ENCODE data around the gene FFAR4.
"Not testable (repeated sequence)": the region's sequence is repeated elsewhere in the genome, so short reads cannot be mapped to it uniquely, and the experiment has no call there.

FFAR4 gene

GRCh38 chr10:93566435-93567276 is at the start of gene FFAR4:
TSS of gene FFAR4 (plus strand) at chr10:93566665. CDS start at chr10:93566721, 56 bp downstream.
- DNase-seq = peak in 36 of 42 donors; percentile 8 to 63 (median 35)

GRCh38 chr10:93518531-93518930 is 47.9 kb upstream of the FFAR4 start:
- intact Hi-C loops (cut with DNase I) = no loop called here
- no peak for DNase-seq

More at GRCh38 chr10:93566435-93567276, at the start of gene FFAR4:
- intact Hi-C loops (cut with DNase I) = no loop called here

GRCh38 chr10:93535293-93535692 is 31.2 kb upstream of the FFAR4 start:
- no peak for DNase-seq
- intact Hi-C loops (cut with DNase I) = no loop called here

DNA sequence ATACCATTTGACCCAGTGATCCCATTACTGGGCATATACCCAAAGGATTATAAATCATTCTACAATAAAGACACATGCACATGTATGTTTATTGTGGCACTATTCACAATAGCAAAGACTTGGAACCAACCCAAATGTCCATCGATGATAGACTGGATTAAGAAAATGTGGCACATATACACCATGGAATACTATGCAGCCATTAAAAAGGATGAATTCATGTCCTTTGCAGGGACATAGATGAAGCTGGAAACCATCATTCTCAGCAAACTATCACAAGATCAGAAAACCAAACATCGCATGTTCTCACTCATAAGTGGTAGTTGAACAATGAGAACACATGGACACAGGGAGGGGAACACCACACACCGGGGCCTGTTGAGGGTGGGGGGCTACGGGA is 25.6 kb upstream of the FFAR4 start:
- DNase-seq; intact Hi-C loops (cut with DNase I): not testable (repeated sequence)

DNA sequence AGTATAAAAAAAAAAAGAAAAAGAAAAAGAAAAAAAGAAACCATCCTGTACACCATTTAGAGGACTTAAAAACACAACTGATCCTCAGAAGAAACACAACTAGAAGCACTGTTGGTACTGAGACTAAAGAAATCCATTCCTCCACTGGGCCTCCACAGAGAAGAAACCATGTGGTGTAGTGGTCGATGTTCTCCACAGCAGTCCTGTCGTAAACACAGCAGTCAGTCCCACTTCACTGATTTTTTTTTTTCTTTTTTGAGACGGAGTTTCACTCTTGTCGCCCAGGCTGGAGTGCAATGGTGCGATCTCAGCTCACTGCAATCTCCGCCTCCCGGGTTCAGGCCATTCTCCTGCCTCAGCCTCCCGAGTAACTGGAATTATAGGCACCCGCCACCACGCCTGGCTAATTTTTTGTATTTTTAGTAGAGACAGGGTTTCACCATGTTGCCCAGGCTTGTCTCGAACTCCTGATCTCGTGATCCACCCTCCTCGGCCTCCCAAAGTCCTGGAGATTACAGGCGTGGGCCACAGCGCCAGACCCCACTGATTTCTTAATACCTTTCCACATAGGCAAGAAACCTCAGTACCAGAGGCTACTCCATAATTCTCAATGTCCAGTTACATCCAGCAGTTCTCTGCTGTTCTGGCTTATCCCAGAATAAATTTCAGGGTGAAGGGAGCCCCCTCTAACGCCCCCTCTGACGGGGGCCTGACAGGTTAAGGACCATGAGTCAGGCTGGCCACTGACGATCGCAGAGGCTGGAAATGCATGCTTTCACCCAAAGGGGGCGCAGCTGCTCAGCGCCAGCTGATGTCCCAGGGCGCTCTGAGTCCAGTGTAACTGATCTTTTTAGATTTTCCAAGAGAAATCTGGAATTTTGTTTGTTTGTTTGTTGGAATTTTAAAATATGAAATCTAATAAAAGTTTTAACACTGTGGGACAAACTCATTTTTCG is 24.8 kb upstream of the FFAR4 start:
- intact Hi-C loops (cut with DNase I) = no loop called here
- peak in 21 of 42 donors; percentile 6 to 62 (median 19) for DNase-seq

DNA sequence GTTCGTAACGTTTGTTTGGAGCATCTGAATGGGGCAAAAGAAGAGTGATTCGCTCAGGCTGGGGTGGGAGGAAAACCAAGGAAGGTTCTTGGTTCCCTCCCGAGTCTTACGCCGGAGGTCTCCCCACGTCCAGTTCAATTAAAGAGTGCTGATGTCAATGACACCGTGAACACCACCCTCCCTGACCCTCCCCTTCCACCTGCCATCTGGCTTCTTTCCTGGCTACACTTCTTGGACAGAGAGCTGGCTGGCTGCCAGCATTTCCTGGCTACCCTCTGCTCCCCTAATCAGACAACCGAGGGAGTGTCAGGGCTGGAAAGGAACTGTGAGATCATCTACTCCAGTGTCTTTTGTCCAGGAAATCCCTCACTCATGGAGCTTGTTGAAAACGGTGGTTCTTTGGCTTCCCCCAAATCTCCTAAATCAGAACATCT is 24.1 kb upstream of the FFAR4 start:
- intact Hi-C loops (cut with DNase I) = no loop called here
- no peak for DNase-seq

- intact Hi-C loops (cut with DNase I); DNase-seq: not testable (repeated sequence)
Observed at GRCh38 chr10:93546995-93547394, 19.5 kb upstream of the FFAR4 start.

DNA sequence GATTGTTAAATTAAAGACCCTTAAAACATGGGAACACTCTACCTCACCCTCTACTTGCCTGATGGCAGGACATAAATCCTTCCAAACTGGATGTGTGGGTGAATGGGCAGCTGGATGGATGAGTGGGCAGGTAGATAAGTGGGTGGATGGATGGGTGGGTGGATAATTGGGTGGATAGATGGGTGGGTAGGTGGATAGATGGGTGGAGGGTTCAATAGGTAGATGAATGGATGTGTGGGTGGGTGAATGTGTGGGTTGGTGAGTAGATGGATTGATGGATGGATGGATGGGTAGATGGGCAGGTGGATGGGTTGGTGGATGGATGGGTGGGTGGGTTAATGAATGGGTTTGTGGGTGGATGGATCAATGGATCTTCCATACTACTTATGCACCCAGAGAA is 18.9 kb upstream of the FFAR4 start:
- DNase-seq = no peak
- intact Hi-C loops (cut with DNase I) = no loop called here

GRCh38 chr10:93548376-93549071 is 17.9 kb upstream of the FFAR4 start:
- no peak for DNase-seq
- intact Hi-C loops (cut with DNase I) = no loop called here

DNA sequence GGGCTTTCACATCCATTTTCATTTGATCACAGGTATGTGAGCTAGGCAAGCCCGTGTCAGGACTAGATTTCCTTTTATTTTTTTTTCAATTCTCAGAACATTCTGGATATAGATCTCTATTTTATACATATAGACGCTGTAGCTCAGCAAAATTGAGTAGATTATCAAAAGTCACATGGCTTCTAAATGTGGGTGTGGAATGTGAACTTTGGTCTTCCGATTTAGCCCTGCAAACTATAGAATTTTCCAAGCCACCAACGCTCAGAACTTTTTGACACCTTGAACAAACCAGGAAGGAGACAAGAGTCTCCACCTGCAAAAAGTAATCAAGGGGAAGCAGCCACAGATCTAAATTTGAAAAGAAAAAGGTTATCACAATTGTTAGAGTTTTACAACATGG is 15.9 kb upstream of the FFAR4 start:
- intact Hi-C loops (cut with DNase I) = loop anchor here (10.0 kb wide), 1 partner anchor 114 kb away; no protein-coding TSS in a partner anchor

DNA sequence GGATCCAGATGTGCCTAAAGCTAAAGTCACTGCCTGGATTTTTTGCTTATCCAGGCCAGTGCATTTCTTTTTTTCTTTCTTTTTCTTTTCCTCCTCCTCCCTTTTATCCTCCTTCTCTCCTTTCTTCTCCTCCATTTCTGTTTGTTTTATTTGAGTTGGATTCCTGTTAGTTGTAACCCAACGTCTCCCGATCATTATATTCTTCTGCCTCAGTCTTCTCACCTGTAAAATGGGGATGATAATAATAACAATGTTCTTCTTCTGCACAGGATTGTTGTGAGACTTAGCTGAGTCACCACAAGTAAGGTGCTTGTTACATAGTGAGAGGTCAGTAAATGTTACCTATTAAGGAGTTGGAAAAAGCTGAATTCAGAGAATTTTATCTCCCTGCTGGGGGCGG is 13.7 kb upstream of the FFAR4 start:
- DNase-seq = no peak
- intact Hi-C loops (cut with DNase I) = loop anchor here (10.0 kb wide), 1 partner anchor 112 kb away; no protein-coding TSS in a partner anchor

More for the DNA sequence above, 15.9 kb upstream of the FFAR4 start:
- DNase-seq = no peak

GRCh38 chr10:93553482-93554315 is 12.8 kb upstream of the FFAR4 start:
- DNase-seq = no peak
- intact Hi-C loops (cut with DNase I) = loop anchor here (10.0 kb wide), 1 partner anchor 111 kb away; no protein-coding TSS in a partner anchor

- no peak for DNase-seq
Observed at GRCh38 chr10:93554316-93554663, 12.2 kb upstream of the FFAR4 start.

GRCh38 chr10:93554760-93555432 is 11.6 kb upstream of the FFAR4 start:
- intact Hi-C loops (cut with DNase I) = loop anchor here (10.0 kb wide), 1 partner anchor 110 kb away; no protein-coding TSS in a partner anchor

More at GRCh38 chr10:93554316-93554663, 12.2 kb upstream of the FFAR4 start:
- intact Hi-C loops (cut with DNase I) = loop anchor here (10.0 kb wide), 1 partner anchor 111 kb away; no protein-coding TSS in a partner anchor

GRCh38 chr10:93559490-93559889 is 7.0 kb upstream of the FFAR4 start:
- intact Hi-C loops (cut with DNase I) = loop anchor here (10.0 kb wide), 1 partner anchor 105 kb away; no protein-coding TSS in a partner anchor
- no peak for DNase-seq

More at GRCh38 chr10:93554760-93555432, 11.6 kb upstream of the FFAR4 start:
- DNase-seq = peak; percentile 22 to 83 (median 64)

GRCh38 chr10:93560541-93560940 is 5.9 kb upstream of the FFAR4 start:
- intact Hi-C loops (cut with DNase I) = no loop called here
- DNase-seq = no peak

- DNase-seq = no peak
- intact Hi-C loops (cut with DNase I) = no loop called here
Observed at GRCh38 chr10:93565446-93565845, 1.0 kb upstream of the FFAR4 start.

Measured in head of caudate nucleus (tissue), 42 donors.